ENCODE data around the gene ORAI2.

ORAI2 gene

DNA sequence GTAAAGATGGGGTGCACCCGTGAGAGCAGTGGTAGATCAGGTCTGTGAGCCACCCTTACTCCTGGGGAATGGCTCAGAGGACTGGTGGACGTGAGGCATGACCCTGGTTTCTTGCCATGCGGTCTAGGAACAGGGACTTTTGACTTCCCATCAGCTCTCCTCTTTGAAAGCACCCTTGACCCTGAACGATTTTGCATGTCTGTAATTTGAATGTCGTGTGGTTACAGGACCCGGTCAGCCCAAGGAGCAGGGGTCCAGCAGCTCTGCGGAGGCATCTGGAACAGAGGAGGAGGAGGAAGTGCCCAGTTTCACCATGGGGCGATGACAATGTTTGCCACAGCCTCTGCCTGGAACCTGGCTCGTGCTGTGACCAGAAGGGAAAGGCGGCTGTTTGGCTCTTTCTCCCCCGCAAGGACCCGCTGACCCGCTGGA lies 8.6 kb upstream of the ORAI2 start:
- H3K36me3 Mint-ChIP-seq, result peaks cover 22 to 49% of the 10 kb centered on the region in 2 donors
- H3K4me3 Mint-ChIP-seq, result peak overlapping the region; percentile 83
- peaks cover 59 to 77% of the 10 kb centered on the region in 2 donors for H3K4me1 Mint-ChIP-seq
- H3K27ac Mint-ChIP-seq, result peak overlapping the region; percentile 100
- ATAC-seq (replicated peaks) (peak; percentile 2 to 4), DNase-seq (no peak)
- H3K9me3 Mint-ChIP-seq, result peaks cover 0 to 2% of the 10 kb centered on the region in 2 donors
- H3K27me3 Mint-ChIP-seq, result no peaks in the 10 kb centered on the region

DNA sequence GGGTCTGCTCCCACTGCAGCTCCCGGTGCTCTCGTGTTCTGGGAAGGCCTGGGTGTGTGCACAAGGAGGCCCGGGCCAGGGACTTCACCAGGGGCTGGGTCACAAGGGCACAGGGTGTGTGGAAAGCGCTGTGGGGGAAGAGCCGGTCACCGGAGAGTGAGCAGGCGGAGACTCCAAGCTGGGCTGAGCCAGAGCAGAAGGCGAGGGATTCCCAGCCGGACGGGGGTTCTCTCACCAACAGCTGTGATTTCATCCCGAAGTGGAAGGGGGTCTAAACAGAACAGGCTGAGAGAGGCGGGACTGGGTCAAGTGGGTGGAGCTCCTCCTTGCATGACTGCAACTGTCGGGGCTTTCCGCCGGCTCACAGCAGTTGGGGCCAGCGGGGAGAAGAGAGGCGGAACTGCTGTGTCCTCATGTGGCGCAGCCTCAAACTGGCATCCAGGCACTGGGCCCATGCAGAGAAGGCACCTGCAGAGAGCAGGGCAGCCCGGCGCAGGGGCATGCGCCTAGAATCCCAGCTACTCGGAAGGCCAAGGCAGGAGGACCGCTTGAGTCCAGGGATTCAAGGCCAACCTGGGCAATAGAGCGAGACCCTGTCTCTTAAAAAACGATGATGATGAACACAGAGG lies 7.6 kb upstream of the ORAI2 start:
- H3K4me1 Mint-ChIP-seq, result peaks cover 54 to 77% of the 10 kb centered on the region in 2 donors
- no peaks in the 10 kb centered on the region for H3K27me3 Mint-ChIP-seq
- H3K9me3 Mint-ChIP-seq, result peaks cover 0 to 2% of the 10 kb centered on the region in 2 donors
- ATAC-seq (replicated peaks) (peak; percentile 82), DNase-seq (peak; percentile 91)
- H3K4me3 Mint-ChIP-seq, result peak overlapping the region; percentile 83
- H3K27ac Mint-ChIP-seq, result peak overlapping the region; percentile 100
- H3K36me3 Mint-ChIP-seq, result peaks cover 22 to 46% of the 10 kb centered on the region in 2 donors

DNA sequence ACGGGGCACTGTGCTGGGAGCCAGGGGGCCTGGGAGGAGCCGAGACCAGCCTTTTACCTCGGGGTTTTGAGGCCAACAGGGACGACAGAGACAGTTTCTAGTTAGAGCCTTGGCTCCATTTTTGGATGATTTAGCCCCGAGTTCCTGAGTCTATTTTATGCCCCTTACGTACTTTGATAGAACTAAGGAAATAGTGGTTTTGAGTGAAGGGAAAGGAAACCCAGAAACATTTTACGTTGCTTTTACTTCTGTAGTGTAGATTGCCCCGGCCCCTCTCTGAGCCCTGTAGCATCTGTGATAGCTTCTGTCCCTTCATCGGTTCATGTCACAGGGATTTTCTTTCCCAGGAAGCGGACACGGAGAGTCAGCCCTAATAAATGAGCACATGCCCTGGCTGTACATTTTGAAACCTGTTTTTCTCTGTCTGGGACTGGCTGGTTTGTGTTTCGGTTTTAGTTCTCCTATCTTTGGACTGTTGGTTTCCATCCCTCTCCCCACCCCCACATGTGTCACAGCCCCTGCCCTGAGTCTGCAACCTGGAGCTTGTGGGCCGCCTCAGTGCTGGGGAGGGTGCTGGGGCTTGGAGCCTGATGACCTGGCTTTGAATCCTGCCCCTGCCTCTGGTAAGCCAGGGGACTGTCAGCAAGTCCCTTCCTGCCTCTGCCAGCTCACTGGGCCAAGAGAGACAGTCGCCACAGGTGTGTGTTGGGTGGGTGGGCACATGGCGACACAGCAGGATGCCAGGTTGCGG lies 6.9 kb upstream of the ORAI2 start:
- peak overlapping the region; percentile 100 for H3K27ac Mint-ChIP-seq
- H3K27me3 Mint-ChIP-seq, result no peaks in the 10 kb centered on the region
- DNase-seq, result peak; percentile 81
- peak; percentile 71 to 76 for ATAC-seq (replicated peaks)
- H3K4me3 Mint-ChIP-seq, result peak overlapping the region; percentile 83
- H3K36me3 Mint-ChIP-seq, result peaks cover 18 to 42% of the 10 kb centered on the region in 2 donors
- H3K4me1 Mint-ChIP-seq, result peaks cover 54 to 78% of the 10 kb centered on the region in 2 donors
- H3K9me3 Mint-ChIP-seq, result peaks cover 0 to 2% of the 10 kb centered on the region in 2 donors

DNA sequence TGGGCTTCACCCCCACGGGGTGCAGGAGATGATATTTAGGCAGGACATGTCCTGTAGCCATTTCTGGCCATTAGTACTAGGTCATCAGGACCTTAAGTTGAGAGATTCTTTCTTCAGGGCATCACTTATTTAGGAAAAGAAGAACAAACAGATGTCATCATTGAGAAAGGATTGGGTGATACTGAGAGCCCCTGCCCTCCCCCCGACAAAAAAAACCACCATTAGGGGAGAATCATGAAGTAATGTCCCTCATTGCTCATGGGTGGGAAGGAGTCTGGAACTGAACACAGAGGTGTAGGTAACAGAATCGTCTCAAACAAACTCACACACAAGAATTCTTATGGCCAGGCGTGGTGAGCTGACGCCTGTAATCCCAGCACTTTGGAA lies 6.4 kb upstream of the ORAI2 start:
- H3K9me3 Mint-ChIP-seq, result peaks cover 0 to 2% of the 10 kb centered on the region in 2 donors
- peaks cover 18 to 39% of the 10 kb centered on the region in 2 donors for H3K36me3 Mint-ChIP-seq
- H3K4me1 Mint-ChIP-seq, result peaks cover 59 to 83% of the 10 kb centered on the region in 2 donors
- H3K4me3 Mint-ChIP-seq, result peak overlapping the region; percentile 83
- peak overlapping the region; percentile 100 for H3K27ac Mint-ChIP-seq
- ATAC-seq (replicated peaks) (no peak), DNase-seq (no peak)
- no peaks in the 10 kb centered on the region for H3K27me3 Mint-ChIP-seq

DNA sequence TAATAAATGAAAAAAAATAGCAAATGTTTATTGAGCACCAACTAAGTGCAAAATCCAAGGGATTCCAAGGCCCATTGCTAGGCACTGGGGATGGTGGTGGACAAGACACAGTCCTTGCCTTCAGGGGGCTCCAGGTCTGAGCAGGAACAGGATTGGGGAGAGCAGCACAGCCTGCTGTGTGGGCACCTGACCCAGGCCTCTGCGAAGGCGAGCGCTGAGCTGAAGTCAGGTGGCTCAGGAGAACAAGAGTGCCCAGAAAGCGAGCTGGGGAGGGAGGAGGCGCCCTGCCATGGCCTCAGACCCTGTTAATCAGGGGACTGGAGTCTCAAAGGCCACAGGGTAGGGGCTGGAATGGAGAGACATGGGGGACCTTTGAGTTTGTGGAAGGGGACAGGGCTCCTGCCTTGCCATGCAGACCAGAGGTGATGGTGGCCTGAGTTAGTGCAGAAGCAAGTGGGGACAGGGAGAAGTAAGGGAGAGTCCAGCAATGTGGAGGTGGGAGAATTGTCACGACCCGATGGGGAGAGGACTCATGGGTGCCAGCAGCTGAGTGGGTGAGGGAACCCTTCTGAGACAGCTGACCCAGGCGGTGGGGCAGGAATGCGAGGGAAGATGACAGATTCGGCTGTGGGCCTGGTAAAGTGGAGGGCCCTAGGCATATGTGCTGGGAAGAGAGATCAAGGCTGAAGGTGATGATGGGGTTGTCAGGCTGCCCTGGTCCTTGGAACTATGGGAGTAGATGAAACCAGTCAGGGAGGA lies 4.1 kb upstream of the ORAI2 start:
- ATAC-seq (replicated peaks) (no peak), DNase-seq (no peak)
- Mint-ChIP-seq H3K36me3 (peaks cover 16 to 33% of the 10 kb centered on the region in 2 donors), H3K4me1 (peaks cover 51 to 76% of the 10 kb centered on the region in 2 donors), H3K9me3 (peaks cover 0 to 2% of the 10 kb centered on the region in 2 donors), H3K4me3 (peak overlapping the region; percentile 4 to 25), H3K27ac (peak overlapping the region; percentile 92), H3K27me3 (no peaks in the 10 kb centered on the region)

DNA sequence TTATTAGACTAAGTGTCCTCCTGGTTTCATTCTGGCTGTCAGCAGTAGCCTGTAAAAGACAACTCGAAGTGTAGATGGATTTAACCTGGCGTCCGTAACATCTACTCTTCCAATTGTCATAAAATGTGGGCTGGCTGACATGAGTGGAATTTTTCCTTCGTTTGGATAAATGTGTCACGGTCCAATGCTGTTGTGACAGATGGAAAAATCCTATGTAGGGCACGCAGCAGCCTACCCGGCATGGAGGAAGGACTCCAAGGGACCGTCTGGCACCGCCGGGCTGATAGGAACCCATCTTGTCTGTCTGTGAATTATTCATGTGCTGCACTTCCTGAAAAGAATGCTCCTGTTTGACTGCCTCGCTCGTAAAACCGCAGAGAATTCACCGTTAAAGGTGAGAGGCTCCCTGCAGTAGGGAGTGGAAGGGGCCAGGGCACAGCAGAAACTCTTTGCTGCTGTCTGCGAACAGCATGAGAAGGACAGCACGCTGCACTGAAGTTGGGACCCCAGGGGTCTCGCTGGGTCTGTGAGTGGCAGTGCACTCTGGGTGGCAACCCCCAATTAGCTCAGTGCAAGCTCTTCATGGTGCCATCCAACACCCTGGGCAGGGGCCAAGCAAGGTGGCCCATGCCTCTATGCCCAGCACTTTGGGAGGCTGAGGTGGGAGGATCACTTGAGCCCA lies 1.6 kb upstream of the ORAI2 start:
- Mint-ChIP-seq H3K36me3 (peaks cover 24 to 34% of the 10 kb centered on the region in 2 donors), H3K4me3 (peak overlapping the region; percentile 71 to 75), H3K27me3 (no peaks in the 10 kb centered on the region), H3K9me3 (peaks cover 0 to 2% of the 10 kb centered on the region in 2 donors), H3K27ac (peak overlapping the region; percentile 97), H3K4me1 (peaks cover 44 to 76% of the 10 kb centered on the region in 2 donors)
- DNase-seq, result no peak
- ATAC-seq (replicated peaks), result peak; percentile 49 to 53

DNA sequence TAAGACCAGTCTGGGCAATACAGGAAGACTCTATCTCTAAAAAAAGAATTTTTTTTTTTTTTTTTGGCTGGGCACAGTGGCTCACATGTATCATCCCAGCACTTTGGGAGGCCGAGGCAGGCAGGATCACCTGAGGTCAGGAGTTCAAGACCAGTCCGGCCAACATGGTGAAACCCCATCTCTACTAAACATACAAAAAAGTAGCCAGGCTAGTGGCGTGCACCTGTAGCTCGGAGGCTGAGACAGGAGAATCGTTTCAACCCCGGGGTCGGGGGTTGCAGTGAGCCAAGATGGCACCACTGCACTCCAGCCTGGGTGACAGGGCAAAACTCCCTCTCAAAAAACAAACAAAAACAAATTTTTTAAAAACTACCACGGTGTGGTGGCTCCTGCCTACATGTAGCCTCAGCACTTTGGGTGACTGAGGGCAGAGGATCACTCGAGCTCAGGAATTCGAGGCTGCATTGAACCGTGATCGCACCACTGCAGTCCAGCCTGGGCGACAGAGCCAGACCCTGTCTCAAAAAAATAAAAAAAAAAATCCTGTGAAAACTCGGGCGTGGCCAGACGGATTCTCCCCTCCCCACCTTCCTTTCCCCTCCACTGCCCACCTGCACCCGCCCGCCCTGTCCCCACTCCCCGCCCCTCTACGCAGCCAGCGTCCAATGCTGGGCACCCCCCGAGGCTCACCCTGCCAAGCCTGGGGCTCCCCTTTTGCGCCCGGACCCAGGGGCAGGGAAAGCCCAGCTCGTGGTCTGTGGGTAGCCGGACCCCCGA lies 745 bp upstream of the ORAI2 start:
- H3K9me3 Mint-ChIP-seq, result peaks cover 0 to 2% of the 10 kb centered on the region in 2 donors
- H3K4me3 Mint-ChIP-seq, result peak overlapping the region; percentile 71 to 72
- ATAC-seq (replicated peaks) (peak; percentile 59 to 70), DNase-seq (no peak)
- peaks cover 24 to 35% of the 10 kb centered on the region in 2 donors for H3K36me3 Mint-ChIP-seq
- H3K27ac Mint-ChIP-seq, result peak overlapping the region; percentile 93
- H3K4me1 Mint-ChIP-seq, result peaks cover 39 to 72% of the 10 kb centered on the region in 2 donors
- H3K27me3 Mint-ChIP-seq, result no peaks in the 10 kb centered on the region

DNA sequence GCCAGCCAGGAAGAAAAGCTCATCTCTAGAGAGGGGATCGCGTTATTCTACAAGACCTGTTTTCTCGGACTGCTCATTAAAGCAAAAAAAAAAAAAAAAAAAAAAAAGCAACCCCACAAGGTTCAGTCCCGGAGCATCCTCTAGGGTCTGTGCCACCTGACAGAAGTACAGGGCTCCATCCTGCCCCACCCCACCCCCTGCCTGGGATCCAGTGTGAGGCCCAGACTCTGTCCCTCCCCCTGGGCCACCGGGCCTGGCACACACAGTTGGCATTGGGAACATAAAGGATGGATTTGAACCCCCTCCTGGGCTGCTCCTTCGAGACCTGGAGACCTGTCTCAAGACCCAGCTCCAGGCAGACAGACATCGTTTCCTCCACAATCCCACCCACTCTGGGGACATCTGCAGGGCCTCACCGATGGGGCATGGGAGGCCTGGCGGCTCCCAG lies 688 bp downstream of the ORAI2 start:
- Mint-ChIP-seq H3K36me3 (peaks cover 27 to 45% of the 10 kb centered on the region in 2 donors), H3K4me1 (peaks cover 38 to 71% of the 10 kb centered on the region in 2 donors), H3K4me3 (peak overlapping the region; percentile 90 to 94), H3K27me3 (no peaks in the 10 kb centered on the region), H3K9me3 (peaks cover 0 to 2% of the 10 kb centered on the region in 2 donors), H3K27ac (peak overlapping the region; percentile 94)
- peak; percentile 15 to 35 for ATAC-seq (replicated peaks)
- DNase-seq, result no peak

DNA sequence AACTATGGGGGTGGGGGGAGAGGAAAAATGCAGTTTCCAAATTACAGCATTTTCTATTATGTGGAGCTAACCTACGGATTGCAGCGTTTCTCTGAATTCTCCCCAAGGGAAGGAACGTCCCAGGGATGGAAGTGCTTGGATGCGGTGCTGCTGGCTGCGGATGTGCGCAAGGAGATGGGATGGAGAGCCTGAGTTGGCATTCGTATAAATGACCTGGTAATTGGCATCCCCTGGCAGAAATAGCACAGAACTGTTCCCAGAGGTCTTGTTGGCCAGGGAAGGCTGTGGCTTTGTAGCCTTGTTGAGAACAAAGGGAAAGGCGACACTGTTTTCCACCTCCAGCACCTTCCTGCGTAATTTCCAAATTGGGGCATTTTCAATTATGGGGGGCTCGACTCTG lies 2.7 kb downstream of the ORAI2 start:
- H3K9me3 Mint-ChIP-seq, result no peaks in the 10 kb centered on the region
- peaks cover 33 to 41% of the 10 kb centered on the region in 2 donors for H3K36me3 Mint-ChIP-seq
- peak overlapping the region; percentile 90 to 94 for H3K4me3 Mint-ChIP-seq
- peak overlapping the region; percentile 92 for H3K27ac Mint-ChIP-seq
- H3K4me1 Mint-ChIP-seq, result peaks cover 23 to 59% of the 10 kb centered on the region in 2 donors
- DNase-seq (no peak), ATAC-seq (replicated peaks) (no peak)
- no peaks in the 10 kb centered on the region for H3K27me3 Mint-ChIP-seq

DNA sequence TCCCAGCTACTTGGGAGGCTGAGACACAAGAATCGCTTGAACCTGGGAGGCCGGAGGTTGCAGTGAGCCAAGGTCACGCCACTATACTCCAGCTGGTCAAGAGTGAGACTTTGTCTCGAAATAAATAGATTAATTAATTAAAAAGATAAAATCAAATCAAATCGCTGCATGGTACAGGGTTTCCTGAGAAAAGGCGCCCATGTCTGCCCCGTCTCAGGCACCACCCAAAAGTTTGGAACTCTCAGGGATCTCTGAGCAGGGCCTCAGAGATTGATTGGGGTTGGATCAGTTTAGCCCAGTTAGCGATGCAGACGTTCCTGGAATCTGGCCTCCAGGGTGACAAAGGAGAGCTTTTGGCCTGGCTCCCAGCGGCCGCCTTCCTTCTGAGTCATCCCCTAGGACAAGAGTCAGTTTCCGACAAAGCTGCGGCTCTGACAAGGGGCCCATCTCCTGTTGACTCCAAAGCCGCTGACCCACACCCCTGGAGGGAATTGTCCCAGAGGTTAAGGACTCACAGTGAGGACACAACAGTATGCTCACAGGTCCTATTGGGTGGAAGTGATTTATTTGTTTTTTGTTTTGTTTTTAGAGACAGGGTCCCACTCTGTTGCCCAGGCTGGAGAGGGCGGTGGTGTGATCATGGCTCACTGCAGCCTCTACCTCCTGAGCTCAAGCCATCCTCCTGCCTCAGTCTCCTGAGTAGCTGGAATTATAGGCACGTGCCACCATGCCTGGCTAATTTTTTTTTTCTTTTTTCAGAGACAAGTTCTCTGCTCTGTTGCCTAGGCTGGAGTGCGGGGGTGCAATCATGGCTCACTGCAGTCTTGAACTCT lies 6.8 kb downstream of the ORAI2 start:
- peaks cover 28 to 66% of the 10 kb centered on the region in 2 donors for H3K4me1 Mint-ChIP-seq
- H3K27ac Mint-ChIP-seq, result peak overlapping the region; percentile 20
- no peaks in the 10 kb centered on the region for H3K9me3 Mint-ChIP-seq
- no peak for DNase-seq
- H3K4me3 Mint-ChIP-seq, result no peak overlapping the region
- no peaks in the 10 kb centered on the region for H3K27me3 Mint-ChIP-seq
- ATAC-seq (replicated peaks), result no peak
- H3K36me3 Mint-ChIP-seq, result peaks cover 49 to 57% of the 10 kb centered on the region in 2 donors

DNA sequence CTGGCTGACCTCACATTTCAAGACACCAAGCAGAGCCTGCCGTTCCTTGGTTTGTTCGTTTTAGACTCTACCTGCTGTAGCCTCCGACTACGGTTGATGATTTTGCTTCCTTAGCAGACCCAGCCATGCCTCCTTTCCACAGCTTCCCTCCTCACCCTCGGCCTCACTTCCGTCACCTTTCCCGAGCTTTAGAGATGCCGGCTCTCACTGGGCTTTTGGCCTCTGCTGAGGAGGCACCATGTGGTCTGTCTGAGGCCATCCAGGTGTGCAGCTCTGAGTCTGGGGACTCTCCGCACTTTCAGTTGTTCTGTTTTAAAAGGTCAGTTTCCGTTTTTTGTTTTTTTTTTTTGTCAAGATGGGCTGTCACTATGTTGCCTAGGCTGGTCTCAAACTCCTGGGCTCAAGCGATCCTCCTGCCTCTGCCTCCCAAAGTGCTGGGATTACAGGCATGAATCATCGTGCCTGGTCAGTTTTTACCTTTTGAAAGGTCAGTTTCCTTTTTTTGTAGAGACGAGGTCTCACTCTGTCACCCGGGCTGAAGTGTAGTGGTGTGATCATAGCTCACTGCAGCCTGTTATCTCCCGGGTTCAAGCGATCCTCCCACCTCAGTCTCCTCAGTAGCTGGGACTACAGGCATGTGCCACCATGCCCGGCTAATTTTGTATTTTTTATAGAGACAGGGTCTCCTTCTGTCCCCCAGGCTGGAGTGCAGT lies 11.7 kb downstream of the ORAI2 start:
- peak overlapping the region; percentile 97 for H3K27ac Mint-ChIP-seq
- H3K4me1 Mint-ChIP-seq, result peaks cover 36 to 63% of the 10 kb centered on the region in 2 donors
- DNase-seq, result peak; percentile 71
- H3K4me3 Mint-ChIP-seq, result peak overlapping the region; percentile 71 to 77
- H3K9me3 Mint-ChIP-seq, result no peaks in the 10 kb centered on the region
- peaks cover 51 to 57% of the 10 kb centered on the region in 2 donors for H3K36me3 Mint-ChIP-seq
- peak; percentile 73 to 76 for ATAC-seq (replicated peaks)
- no peaks in the 10 kb centered on the region for H3K27me3 Mint-ChIP-seq

DNA sequence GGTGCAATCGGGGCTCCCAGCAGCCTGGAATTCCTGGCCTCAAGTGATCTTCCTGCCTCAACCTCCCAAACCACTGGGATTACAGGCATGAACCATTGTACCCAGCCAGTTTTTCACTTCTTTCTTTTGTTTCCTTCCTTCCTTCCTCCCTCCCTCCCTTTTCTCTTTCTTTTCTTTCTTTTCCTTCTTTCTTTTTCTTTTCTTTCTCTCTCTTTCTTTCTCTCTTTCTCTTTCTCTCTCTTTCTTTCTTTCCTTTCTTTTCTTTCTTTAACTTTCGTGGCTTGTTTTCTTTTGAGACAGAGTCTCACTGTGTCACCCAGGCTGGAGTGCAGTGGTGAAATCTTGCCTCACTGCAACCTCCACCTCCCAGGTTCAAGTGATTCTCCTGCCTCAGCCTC lies 12.3 kb downstream of the ORAI2 start:
- ATAC-seq (replicated peaks) (no peak), DNase-seq (no peak)
- H3K4me3 Mint-ChIP-seq, result peak overlapping the region; percentile 26 to 71
- peaks cover 41 to 68% of the 10 kb centered on the region in 2 donors for H3K4me1 Mint-ChIP-seq
- peak overlapping the region; percentile 97 for H3K27ac Mint-ChIP-seq
- H3K27me3 Mint-ChIP-seq, result no peaks in the 10 kb centered on the region
- H3K36me3 Mint-ChIP-seq, result peaks cover 54 to 62% of the 10 kb centered on the region in 2 donors
- H3K9me3 Mint-ChIP-seq, result no peaks in the 10 kb centered on the region

Measured in stimulated activated naive B cell treated with anti-CD40 and anti-IgM and Interleukin-4, amounts not matched to agents 10 μg/mL and 1 μg/mL and 100 μg/mL, for 72 hours (primary cell).